Activated T-helper 17 cell treated with anti-CD3 and anti-CD28 coated beads, Interleukin-2, amount 50 U/mL, for 72 hours (primary cell): ENCODE results near the gene DKK2. TPM values are rescaled to one million over a fixed set of nuclear protein-coding genes. Genes with fewer than 3 reads are reported as not detected.

ENCODE experiments used
- ATAC-seq: fragments of 150-1000 bp; cut with Tn5 transposase; replicated peaks from 2 replicates; pipeline ENCODE4 v1.10.0; 2021; ENCODE audit warnings: mild to moderate bottlenecking, moderate library complexity
- H3K27ac Mint-ChIP-seq: one replicate; pipeline ENCODE4 v1.8.0; 2022; ENCODE audit warnings: mixed read lengths
- H3K27me3 Mint-ChIP-seq: one replicate; pipeline ENCODE4 v1.8.0; 2022; ENCODE audit warnings: mixed read lengths
- H3K36me3 Mint-ChIP-seq: one replicate; pipeline ENCODE4 v1.8.0; 2022; ENCODE audit warnings: low read depth, mild to moderate bottlenecking, mixed read lengths
- H3K4me1 Mint-ChIP-seq: one replicate; pipeline ENCODE4 v1.8.0; 2022; ENCODE audit warnings: mixed read lengths
- H3K4me3 Mint-ChIP-seq: one replicate; pipeline ENCODE4 v1.8.0; 2022; ENCODE audit warnings: mild to moderate bottlenecking, mixed read lengths
- H3K9me3 Mint-ChIP-seq: one replicate; pipeline ENCODE4 v1.8.0; 2022; ENCODE audit warnings: mixed read lengths
- total RNA-seq, 2 donors: library from RNA; stranded (reverse); gene quantifications; one replicate each; pipeline ENCODE4 v1.2.3, GENCODE V29; 2022

The DKK2 gene
- total RNA-seq, 2 donors from 2014 or later = 0.19 TPM; not detected in 1

DNA sequence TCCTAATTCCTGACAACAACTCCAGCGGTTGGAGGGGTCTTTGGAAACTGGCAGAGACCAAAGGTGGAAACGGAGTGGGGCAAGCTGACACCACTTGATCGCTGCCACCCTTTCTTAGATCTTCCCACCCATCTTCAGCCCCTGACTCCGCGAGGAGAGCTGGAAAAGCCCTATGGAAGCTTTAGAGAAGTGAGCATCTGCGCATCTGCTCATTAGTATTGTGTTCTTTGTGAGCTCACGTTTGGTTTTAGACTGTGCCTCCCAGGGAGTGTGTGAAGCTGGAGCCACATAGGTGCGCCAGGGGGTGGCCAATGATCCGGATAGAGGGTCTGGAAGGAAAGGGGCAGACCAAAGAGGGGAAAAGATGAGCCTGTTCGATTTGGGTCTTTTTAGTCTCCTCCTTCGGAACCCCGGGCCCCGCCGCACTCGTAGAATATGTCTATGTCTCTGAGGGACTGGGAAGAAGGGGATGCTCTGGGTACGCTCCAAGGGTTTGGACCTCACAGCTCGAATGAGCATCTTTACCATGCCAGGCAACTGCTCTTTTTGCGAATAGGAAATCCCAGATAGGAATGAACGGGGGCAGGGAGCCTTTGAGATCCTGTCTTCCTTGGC lies 578 bp upstream of the DKK2 start:
- Mint-ChIP-seq H3K36me3 (peaks cover 9% of the 10 kb centered on the region), H3K4me1 (peaks cover 16% of the 10 kb centered on the region), H3K9me3 (no peaks in the 10 kb centered on the region), H3K27ac (peak overlapping the region; percentile 67), H3K4me3 (peak overlapping the region; percentile 84), H3K27me3 (peaks cover 62% of the 10 kb centered on the region)
- peak; percentile 15 for ATAC-seq

GRCh38 chr4:107034996-107035818 lies 906 bp downstream of the DKK2 start:
- Mint-ChIP-seq H3K9me3 (no peaks in the 10 kb centered on the region), H3K27me3 (peaks cover 58% of the 10 kb centered on the region), H3K27ac (no peak overlapping the region), H3K36me3 (peaks cover 9% of the 10 kb centered on the region), H3K4me1 (peaks cover 16% of the 10 kb centered on the region), H3K4me3 (peak overlapping the region; percentile 84)
- peak; percentile 19 for ATAC-seq

DNA sequence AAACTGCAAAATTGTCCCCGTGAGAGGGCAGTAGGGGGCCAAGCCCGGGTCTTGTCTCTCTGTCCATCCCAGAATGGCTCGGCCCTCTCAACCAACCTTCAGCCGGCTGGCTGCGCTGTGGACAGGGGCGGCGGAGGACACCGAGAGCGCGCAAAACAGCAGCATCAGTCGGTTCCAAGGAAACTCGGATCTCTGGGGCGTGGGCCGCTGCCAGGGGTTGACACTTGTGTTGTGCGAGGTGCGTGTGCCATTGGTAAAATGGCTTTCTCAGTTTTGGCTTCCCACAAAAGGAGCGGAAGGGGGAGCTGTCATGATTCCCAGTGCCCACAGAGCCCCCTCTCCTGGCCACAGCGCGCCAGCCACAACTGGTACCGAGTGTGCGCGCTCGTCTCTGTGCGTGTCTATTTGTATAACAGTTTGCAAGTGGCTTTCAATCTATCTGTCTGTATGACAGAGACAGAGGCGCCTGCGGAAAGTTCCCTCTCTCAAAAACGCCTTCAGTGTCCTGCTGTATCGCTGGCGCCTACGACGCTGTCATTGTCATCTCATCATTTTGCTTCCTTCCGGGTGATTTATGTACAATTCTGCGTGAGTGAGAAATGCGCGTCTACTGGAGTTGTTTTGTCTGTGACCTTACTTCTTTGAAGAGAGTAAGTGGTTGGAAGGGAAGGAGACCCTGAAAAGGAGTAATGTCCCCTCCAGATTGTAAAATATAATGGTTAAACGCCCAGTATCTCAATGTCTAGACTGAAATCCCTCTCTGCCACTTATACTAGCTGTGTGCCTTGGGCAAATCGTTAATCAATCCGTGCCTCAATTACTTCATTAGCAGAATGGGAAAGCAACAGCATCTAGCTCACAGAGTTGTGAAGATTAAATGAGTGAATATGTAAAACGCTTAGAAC lies 1.8 kb downstream of the DKK2 start:
- Mint-ChIP-seq H3K4me3 (peak overlapping the region; percentile 84), H3K4me1 (peaks cover 16% of the 10 kb centered on the region), H3K27me3 (peaks cover 56% of the 10 kb centered on the region), H3K9me3 (no peaks in the 10 kb centered on the region), H3K27ac (no peak overlapping the region), H3K36me3 (peaks cover 9% of the 10 kb centered on the region)
- peak; percentile 58 for ATAC-seq

DNA sequence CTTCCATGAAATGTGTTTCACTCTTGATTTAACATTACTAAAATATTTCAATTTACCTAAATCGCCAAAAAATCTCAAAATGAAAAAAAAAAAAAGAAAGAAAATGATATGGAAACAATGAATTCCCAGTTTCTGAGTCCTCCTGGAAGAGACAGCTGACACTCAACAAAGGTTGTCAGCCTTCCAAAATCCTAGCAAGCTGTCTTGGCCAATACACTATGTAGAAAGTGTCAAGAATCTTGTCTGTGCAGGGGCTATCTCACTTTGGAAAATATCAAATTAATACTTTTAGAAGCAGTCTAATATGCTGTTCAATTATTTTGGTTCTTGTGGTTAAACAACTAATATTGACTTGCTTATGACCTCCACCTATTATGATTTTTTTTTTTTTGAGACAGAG lies 8.7 kb downstream of the DKK2 start:
- Mint-ChIP-seq H3K27me3 (peaks cover 12% of the 10 kb centered on the region), H3K4me1 (no peaks in the 10 kb centered on the region), H3K27ac (no peak overlapping the region), H3K9me3 (no peaks in the 10 kb centered on the region), H3K4me3 (no peak overlapping the region), H3K36me3 (no peaks in the 10 kb centered on the region)
- ATAC-seq = no peak

DNA sequence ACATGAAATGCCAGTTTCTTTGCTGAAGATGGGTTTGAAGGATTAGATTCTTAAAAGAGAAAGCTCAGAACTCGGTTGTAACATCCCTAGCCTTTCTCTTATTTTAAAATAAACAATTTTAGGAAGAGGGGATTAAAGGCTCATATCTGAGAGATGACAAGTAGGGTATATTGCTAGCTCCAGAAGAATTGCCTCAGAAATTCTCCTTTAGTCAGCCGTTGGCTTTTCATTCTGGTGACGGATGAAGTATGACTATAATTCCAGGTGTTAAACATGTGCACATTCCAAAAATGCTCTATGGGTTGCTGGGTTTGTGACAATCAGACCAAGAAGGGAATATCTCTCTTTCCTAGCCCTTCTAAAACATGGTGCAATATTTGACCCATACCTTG lies 17.8 kb downstream of the DKK2 start:
- ATAC-seq = no peak
- H3K4me3 Mint-ChIP-seq = no peak overlapping the region
- H3K36me3 Mint-ChIP-seq = no peaks in the 10 kb centered on the region
- no peaks in the 10 kb centered on the region for H3K9me3 Mint-ChIP-seq
- H3K27ac Mint-ChIP-seq = no peak overlapping the region
- peaks cover 16% of the 10 kb centered on the region for H3K27me3 Mint-ChIP-seq
- H3K4me1 Mint-ChIP-seq = no peaks in the 10 kb centered on the region

DNA sequence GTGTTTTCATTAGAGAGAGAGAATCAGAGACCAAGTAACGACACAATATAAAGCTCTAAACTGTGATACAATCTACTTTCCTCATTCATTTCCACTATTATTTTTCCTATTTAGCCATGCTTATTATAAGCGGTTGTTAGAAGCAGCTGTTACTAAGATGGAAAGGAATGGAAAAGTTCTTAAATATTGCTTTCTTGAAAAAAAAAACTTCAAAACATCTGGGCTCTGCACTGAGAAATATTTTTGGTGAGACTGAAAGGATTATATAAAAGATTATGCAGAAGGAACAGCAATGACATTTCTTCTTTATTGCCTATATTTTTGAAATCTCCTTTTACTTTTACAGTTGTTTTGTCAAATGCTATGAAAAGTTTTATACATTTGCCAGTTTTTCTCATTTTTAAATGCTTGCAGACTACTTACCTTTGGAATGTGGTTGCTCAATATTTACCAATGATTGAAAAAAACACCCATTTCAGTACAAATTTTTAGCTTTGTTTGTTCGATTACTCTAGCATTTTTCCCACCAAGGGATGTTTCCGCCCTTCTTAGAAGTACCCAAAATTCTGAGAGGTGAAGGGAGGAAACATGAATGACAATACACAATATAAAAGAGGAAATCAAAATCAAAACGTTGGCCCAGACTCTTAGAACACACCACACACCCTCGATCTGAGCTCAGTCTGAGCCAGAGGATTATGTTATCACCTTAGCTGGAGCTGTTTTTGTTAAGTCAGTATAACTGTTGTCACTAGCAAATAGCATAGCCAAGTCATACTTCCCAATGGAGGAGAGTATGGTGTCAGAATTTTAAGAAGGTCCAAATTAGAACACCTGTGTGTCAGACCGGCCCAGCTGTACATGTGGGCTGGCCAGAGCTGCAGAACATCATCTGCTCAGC lies 18.4 kb downstream of the DKK2 start:
- Mint-ChIP-seq H3K9me3 (no peaks in the 10 kb centered on the region), H3K4me3 (no peak overlapping the region), H3K4me1 (no peaks in the 10 kb centered on the region), H3K27ac (no peak overlapping the region), H3K27me3 (peaks cover 15% of the 10 kb centered on the region), H3K36me3 (no peaks in the 10 kb centered on the region)
- ATAC-seq = no peak

GRCh38 chr4:107011312-107011711 lies 24.8 kb downstream of the DKK2 start:
- no peaks in the 10 kb centered on the region for H3K9me3 Mint-ChIP-seq
- H3K27me3 Mint-ChIP-seq = peaks cover 12% of the 10 kb centered on the region
- H3K27ac Mint-ChIP-seq = no peak overlapping the region
- no peaks in the 10 kb centered on the region for H3K4me1 Mint-ChIP-seq
- no peak overlapping the region for H3K4me3 Mint-ChIP-seq
- ATAC-seq = no peak
- H3K36me3 Mint-ChIP-seq = no peaks in the 10 kb centered on the region

- no peaks in the 10 kb centered on the region for H3K9me3 Mint-ChIP-seq
- no peak for ATAC-seq
- no peak overlapping the region for H3K27ac Mint-ChIP-seq
- no peak overlapping the region for H3K4me3 Mint-ChIP-seq
- no peaks in the 10 kb centered on the region for H3K4me1 Mint-ChIP-seq
- H3K36me3 Mint-ChIP-seq = no peaks in the 10 kb centered on the region
- peaks cover 3% of the 10 kb centered on the region for H3K27me3 Mint-ChIP-seq
Observed at GRCh38 chr4:107009196-107009968, 26.7 kb downstream of the DKK2 start.

DNA sequence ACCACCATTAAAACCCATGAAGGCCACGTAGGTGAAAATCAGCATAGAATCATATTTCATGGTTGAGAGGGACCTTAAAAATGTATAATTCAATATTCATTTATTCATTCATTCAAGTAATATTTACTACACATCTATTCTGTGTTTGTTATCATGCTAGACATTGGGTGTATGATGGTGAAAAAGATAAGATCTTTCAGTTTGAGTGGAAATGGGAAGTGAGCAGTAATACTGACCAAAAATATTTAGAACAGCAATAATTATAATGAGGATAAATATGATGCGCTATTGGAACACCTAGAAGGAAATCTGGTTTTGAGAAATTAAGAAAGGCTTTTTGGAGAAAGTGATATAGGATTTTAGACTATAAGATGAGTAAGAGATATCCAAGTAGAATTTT lies 28.0 kb downstream of the DKK2 start:
- no peak overlapping the region for H3K4me3 Mint-ChIP-seq
- ATAC-seq = no peak
- H3K9me3 Mint-ChIP-seq = no peaks in the 10 kb centered on the region
- no peaks in the 10 kb centered on the region for H3K4me1 Mint-ChIP-seq
- peaks cover 11% of the 10 kb centered on the region for H3K27me3 Mint-ChIP-seq
- no peaks in the 10 kb centered on the region for H3K36me3 Mint-ChIP-seq
- no peak overlapping the region for H3K27ac Mint-ChIP-seq

- H3K27ac Mint-ChIP-seq = no peak overlapping the region
- no peaks in the 10 kb centered on the region for H3K36me3 Mint-ChIP-seq
- no peaks in the 10 kb centered on the region for H3K4me1 Mint-ChIP-seq
- ATAC-seq = no peak
- H3K9me3 Mint-ChIP-seq = no peaks in the 10 kb centered on the region
- H3K4me3 Mint-ChIP-seq = no peak overlapping the region
- H3K27me3 Mint-ChIP-seq = peaks cover 11% of the 10 kb centered on the region
Observed at GRCh38 chr4:107006218-107006617, 29.9 kb downstream of the DKK2 start.

- Mint-ChIP-seq H3K4me1 (no peaks in the 10 kb centered on the region), H3K9me3 (no peaks in the 10 kb centered on the region), H3K4me3 (no peak overlapping the region), H3K36me3 (no peaks in the 10 kb centered on the region), H3K27me3 (peaks cover 7% of the 10 kb centered on the region), H3K27ac (no peak overlapping the region)
- no peak for ATAC-seq
Observed at GRCh38 chr4:106996490-106996889, 39.6 kb downstream of the DKK2 start.

DNA sequence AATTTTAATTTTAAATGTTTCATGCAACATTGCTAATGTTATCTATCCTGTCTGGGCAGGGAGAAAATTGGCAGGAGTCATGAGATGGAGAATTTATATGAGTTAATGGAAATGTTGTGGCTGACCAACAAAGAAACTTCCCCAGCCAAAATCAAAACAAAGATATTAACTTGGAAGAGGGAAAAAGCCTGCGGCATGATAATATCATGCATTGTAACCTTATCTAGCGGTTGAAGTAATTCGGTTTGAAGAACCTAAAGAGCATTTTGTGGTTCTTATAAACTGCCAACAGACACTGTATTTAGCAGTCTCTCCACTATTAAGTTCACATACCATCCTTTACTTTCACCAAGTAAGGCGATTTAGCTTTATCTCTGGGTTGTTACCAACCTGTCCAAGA lies 42.3 kb downstream of the DKK2 start:
- H3K4me1 Mint-ChIP-seq = no peaks in the 10 kb centered on the region
- H3K4me3 Mint-ChIP-seq = no peak overlapping the region
- no peaks in the 10 kb centered on the region for H3K9me3 Mint-ChIP-seq
- peaks cover 4% of the 10 kb centered on the region for H3K27me3 Mint-ChIP-seq
- H3K27ac Mint-ChIP-seq = no peak overlapping the region
- no peaks in the 10 kb centered on the region for H3K36me3 Mint-ChIP-seq
- no peak for ATAC-seq

GRCh38 chr4:106987311-106987710 lies 48.8 kb downstream of the DKK2 start:
- Mint-ChIP-seq H3K27ac (no peak overlapping the region), H3K9me3 (no peaks in the 10 kb centered on the region), H3K36me3 (no peaks in the 10 kb centered on the region), H3K27me3 (no peaks in the 10 kb centered on the region), H3K4me1 (no peaks in the 10 kb centered on the region), H3K4me3 (no peak overlapping the region)
- no peak for ATAC-seq
